ENCODE measurements around the gene CCM2L.

Gene CCM2L

DNA sequence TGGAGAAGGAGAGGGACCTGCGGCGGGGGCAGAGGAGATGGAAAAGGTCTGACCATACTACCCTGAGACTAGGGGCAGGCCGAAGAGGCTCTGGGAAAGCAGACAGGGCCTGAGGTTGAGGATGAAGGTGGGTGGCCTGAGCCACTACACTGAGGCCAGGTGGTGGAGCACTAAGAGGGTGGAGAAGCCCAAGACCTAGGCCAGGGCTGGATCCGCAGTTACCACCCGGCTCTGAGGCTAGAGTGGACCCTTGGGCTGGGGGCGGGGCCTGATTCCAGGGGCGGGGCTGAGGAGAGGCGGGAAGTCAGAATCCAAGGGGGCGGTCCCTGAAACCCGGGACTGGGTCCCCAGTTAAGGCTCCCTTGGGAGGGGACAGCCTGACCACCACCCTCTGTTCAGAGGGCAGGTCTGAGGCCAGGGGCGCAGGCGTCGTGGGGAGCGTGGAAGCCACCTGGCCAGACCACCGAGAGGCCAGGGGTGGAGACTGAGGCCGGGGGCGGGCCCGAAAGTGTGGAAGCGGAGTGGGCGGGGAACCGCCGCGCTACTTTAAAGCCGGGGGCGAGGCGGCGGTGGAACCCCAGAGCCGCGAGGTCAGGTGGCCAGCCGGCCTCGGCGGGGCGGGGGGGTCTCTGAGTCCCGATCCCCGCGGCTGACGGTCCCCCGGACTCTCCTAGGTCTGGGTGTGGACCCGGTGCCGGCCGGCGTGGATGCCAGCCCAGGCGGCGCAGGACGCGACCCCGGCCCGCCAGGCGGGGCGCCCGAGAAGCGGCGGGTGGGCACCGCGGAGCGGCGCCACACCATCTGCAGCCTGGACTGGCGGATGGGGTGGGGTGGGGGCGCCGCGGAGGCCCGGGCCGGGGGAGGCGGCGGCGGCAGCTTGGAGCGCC, 8.3 kb downstream of the CCM2L start:
- H3K4me3 ChIP-seq (ENCODE audit: low read depth, low read length), result 0 out of 2 replicates have a peak overlapping the region, but pooled peaks have one; percentile 29
- TF ChIP-seq, protein P1, sequence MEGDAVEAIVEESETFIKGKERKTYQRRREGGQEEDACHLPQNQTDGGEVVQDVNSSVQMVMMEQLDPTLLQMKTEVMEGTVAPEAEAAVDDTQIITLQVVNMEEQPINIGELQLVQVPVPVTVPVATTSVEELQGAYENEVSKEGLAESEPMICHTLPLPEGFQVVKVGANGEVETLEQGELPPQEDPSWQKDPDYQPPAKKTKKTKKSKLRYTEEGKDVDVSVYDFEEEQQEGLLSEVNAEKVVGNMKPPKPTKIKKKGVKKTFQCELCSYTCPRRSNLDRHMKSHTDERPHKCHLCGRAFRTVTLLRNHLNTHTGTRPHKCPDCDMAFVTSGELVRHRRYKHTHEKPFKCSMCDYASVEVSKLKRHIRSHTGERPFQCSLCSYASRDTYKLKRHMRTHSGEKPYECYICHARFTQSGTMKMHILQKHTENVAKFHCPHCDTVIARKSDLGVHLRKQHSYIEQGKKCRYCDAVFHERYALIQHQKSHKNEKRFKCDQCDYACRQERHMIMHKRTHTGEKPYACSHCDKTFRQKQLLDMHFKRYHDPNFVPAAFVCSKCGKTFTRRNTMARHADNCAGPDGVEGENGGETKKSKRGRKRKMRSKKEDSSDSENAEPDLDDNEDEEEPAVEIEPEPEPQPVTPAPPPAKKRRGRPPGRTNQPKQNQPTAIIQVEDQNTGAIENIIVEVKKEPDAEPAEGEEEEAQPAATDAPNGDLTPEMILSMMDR (IDR thresholded peaks at IDR 0.05; ENCODE audit: low read depth, low read length), result no peak

DNA sequence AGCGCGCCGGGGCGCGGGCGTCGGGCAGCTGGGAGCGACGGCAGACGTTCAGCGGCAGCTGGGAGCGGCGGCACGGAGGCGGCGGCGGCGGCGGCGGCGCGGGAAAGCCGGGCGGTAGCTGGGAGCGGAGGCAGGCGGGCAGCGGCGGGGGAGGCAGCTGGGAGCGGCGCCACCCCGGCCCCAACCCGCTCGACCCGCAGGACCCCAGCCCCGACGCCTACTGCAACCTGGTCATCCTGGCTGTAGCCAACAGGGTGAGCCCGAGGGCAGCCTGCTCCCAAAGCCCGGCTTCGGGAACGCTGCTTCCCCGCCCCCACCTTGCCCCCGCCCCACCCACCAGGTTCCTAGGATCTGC, 8.9 kb downstream of the CCM2L start:
- TF ChIP-seq, protein P1 (IDR thresholded peaks at IDR 0.05; ENCODE audit: low read depth, low read length), result no peak
- H3K4me3 ChIP-seq (ENCODE audit: low read depth, low read length), result no peak overlapping the region

DNA sequence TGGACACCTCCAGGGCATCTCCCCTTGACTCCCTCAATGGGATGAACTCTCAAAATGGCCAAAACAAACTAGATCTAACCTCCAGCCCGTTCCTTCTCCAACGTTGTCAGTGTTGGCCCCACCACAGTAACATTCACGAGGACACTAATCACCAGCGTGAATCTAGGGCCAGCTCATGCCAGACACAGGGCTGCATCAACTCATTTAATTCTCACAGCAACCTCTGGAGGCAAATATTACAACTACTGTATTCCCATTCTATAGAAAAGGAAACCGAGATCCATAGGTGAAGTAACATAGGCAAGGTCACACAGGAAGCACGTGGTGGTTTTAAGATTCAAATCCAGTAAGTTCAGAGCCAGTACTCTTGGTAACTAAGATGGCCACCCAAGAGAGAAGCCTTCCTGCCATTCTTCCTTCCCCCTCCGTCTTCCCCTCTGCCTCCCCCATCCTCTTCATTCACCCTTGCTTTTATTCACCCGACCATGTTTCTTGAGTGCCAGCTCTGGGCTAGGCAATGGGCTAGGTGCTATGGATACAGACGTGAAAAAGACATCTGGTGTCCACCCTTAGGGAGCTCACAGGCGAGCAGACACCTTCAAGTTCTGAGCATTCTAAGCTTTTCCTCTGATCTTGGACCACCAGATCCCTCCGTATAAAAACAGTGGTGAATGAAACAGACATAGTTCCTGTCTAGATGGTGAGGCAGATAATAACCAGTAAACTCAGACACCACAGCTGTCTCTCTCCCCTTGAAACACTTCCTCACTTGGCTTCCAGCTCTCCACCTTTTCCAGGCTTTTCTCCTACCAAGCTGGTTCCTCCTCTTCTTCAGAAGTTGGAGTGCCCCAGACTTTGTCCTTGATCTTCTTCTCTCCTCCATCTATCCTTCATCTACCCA, 9.6 kb downstream of the CCM2L start:
- TF ChIP-seq, protein P1 (IDR thresholded peaks at IDR 0.05; ENCODE audit: low read depth, low read length), result no peak
- no peak overlapping the region for H3K4me3 ChIP-seq (ENCODE audit: low read depth, low read length)

DNA sequence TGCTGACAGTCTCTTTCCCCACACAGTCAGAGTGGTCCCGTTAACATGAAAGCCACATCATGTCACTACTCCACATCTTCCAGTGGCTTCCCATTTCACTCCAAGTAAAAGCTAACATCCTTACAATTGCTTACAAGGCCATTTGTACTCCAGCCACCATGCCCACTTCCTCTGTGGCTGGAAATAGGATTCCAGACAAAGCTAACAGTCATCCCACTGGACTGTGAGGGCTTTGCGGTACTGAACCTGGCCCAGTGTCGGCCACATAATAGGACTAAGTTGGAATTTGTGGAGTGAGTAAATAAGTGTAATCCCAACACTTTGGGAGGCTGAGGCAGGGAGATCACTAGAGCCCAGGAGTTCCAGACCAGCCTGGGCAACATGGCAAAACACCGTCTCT, 10.9 kb downstream of the CCM2L start:
- TF ChIP-seq, protein P1 (IDR thresholded peaks at IDR 0.05; ENCODE audit: low read depth, low read length), result no peak
- no peak overlapping the region for H3K4me3 ChIP-seq (ENCODE audit: low read depth, low read length)

DNA sequence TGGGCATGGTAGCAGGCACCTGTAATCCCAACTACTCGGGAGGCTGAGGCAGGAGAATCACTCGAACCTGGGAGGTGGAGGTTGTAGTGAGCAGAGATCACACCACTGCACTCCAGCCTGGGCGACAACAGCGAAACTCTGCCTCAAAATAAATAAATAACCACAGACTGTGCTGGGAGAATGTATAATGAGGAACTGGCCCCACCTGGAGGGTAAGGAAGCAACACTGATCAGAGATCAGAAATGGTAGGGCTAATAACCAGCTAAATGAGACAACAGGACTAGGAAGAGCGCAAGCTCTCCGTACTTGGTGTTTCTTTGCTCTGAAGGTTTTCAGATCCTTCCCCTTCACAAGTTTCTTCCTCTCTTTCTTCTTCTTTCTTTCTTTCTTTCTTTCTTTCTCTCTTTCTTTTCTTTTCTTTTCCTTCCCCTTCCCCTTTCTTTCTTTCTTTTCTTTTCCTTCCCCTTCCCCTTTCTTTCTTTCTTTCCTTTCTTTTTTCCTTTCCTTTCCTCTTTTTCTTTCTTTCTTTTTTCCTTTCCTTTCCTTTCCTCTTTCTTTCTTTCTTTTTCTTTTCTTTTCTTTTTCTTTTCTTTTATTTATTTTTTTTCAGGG, 14.6 kb downstream of the CCM2L start:
- TF ChIP-seq, protein P1 (IDR thresholded peaks at IDR 0.05; ENCODE audit: low read depth, low read length), result no peak
- H3K4me3 ChIP-seq (ENCODE audit: low read depth, low read length), result no peak overlapping the region

DNA sequence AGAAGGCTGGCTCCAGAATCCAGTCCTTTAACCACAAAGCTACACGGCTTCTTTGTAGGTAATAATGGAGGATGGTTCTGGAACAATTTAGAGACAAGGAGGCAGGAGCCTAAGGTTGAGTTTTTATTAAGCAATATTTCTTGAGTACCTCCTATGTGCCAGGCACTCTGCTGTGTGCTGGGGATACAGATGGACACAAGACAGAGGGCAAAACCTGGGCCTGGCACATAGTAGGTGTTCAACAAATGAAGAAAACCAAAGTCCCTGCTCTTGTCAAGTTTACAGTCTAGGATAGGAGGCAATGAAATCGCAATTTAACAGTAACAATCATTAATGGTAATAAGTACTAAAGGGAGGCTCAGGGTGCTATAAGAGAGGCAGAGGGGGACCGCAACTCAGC, 17.4 kb downstream of the CCM2L start:
- TF ChIP-seq, protein P1 (IDR thresholded peaks at IDR 0.05; ENCODE audit: low read depth, low read length), result no peak
- H3K4me3 ChIP-seq (ENCODE audit: low read depth, low read length), result no peak overlapping the region

Measured in WI38 (cell line).